ENCODE data around the gene SF3B5.
"Not testable (repeated sequence)": the region's sequence is repeated elsewhere in the genome, so short reads cannot be mapped to it uniquely, and the experiment has no call there.

Gene SF3B5

GRCh38 chr6:144104898-144105487 lies 9.6 kb upstream of the SF3B5 start:
- peak; percentile 47 for DNase-seq (ENCODE audit: low spot score)

- DNase-seq (ENCODE audit: low spot score), result no peak
Observed at GRCh38 chr6:144104488-144104887, 9.1 kb upstream of the SF3B5 start.

GRCh38 chr6:144103026-144103563 lies 7.7 kb upstream of the SF3B5 start:
- no peak for DNase-seq (ENCODE audit: low spot score)

- no peak for DNase-seq (ENCODE audit: low spot score)
Observed at GRCh38 chr6:144098993-144099392, 3.6 kb upstream of the SF3B5 start.

GRCh38 chr6:144094731-144095133 lies 641 bp downstream of the SF3B5 start:
- DNase-seq (ENCODE audit: low spot score), result no peak

- DNase-seq (ENCODE audit: low spot score), result no peak
Observed at GRCh38 chr6:144093658-144094057, 1.7 kb downstream of the SF3B5 start.

- DNase-seq (ENCODE audit: low spot score), result no peak
Observed at GRCh38 chr6:144093236-144093635, 2.1 kb downstream of the SF3B5 start.

- DNase-seq (ENCODE audit: low spot score), result no peak
Observed at GRCh38 chr6:144090384-144090783, 5.0 kb downstream of the SF3B5 start.

- DNase-seq (ENCODE audit: low spot score), result no peak
Observed at GRCh38 chr6:144087789-144088426, 7.5 kb downstream of the SF3B5 start.

GRCh38 chr6:144086959-144087358 lies 8.4 kb downstream of the SF3B5 start:
- DNase-seq (ENCODE audit: low spot score), result no peak

GRCh38 chr6:144083172-144083571 lies 12.2 kb downstream of the SF3B5 start:
- DNase-seq (ENCODE audit: low spot score), result no peak

- not testable (repeated sequence) for DNase-seq (ENCODE audit: low spot score)
Observed at GRCh38 chr6:144082412-144082811, 13.0 kb downstream of the SF3B5 start.

GRCh38 chr6:144077871-144078270 lies 17.5 kb downstream of the SF3B5 start:
- DNase-seq (ENCODE audit: low spot score), result no peak

- DNase-seq (ENCODE audit: low spot score), result no peak
Observed at GRCh38 chr6:144075875-144076274, 19.5 kb downstream of the SF3B5 start.

- no peak for DNase-seq (ENCODE audit: low spot score)
Observed at GRCh38 chr6:144075187-144075586, 20.2 kb downstream of the SF3B5 start.

- no peak for DNase-seq (ENCODE audit: low spot score)
Observed at GRCh38 chr6:144073024-144073423, 22.3 kb downstream of the SF3B5 start.

GRCh38 chr6:144069506-144069905 lies 25.9 kb downstream of the SF3B5 start:
- no peak for DNase-seq (ENCODE audit: low spot score)

GRCh38 chr6:144068794-144069193 lies 26.6 kb downstream of the SF3B5 start:
- no peak for DNase-seq (ENCODE audit: low spot score)

GRCh38 chr6:144066741-144067484 lies 28.5 kb downstream of the SF3B5 start:
- DNase-seq (ENCODE audit: low spot score), result no peak

- no peak for DNase-seq (ENCODE audit: low spot score)
Observed at GRCh38 chr6:144066255-144066654, 29.1 kb downstream of the SF3B5 start.

- no peak for DNase-seq (ENCODE audit: low spot score)
Observed at GRCh38 chr6:144065213-144065660, 30.1 kb downstream of the SF3B5 start.

- DNase-seq (ENCODE audit: low spot score), result no peak
Observed at GRCh38 chr6:144064402-144065212, 30.8 kb downstream of the SF3B5 start.
